Breast epithelium (tissue), 4 donors: Measurements from ENCODE around the gene HS3ST3A1. TPM values are rescaled to one million over a fixed set of nuclear protein-coding genes. Genes with fewer than 3 reads are reported as not detected.

Source experiments
- DNase-seq, 2 donors: peaks; one replicate each; pipeline ENCODE4 v3.0.0-alpha.2; 2019; ENCODE audit warnings: low spot score in 2 of 2
- H3K27ac ChIP-seq, 2 donors: fragments of 200-600 bp; sonication (generic) in 1 of 2; one replicate each; pipeline ENCODE4 v1.5.1; 2016 to 2019; ENCODE audit warnings: mild to moderate bottlenecking in 1 of 2
- H3K27me3 ChIP-seq, 2 donors: fragments of 200-600 bp; sonication (generic) in 1 of 2; one replicate each; pipeline versions ENCODE4 v1.5.1 to v1.6.0; 2017 to 2019; ENCODE audit warnings: control low read depth in 1 of 2, mild to moderate bottlenecking in 1 of 2
- H3K36me3 ChIP-seq: fragments of 200-600 bp; one replicate; pipeline ENCODE4 v1.5.1; 2019
- H3K4me1 ChIP-seq, 2 donors: fragments of 200-600 bp; sonication (generic); one replicate each; pipeline ENCODE4 v1.5.1; 2016 to 2019; ENCODE audit warnings: control low read depth in 1 of 2
- H3K4me3 ChIP-seq, 3 donors: fragments of 200-600 bp; sonication (generic); 1 replicate in 2 of 3; 2 replicates in 1 of 3; pipeline ENCODE4 v1.5.1; 2016 to 2019; ENCODE audit warnings: mild to moderate bottlenecking in 3 of 3, moderate library complexity in 2 of 3
- H3K9me3 ChIP-seq, 2 donors: fragments of 200-600 bp; sonication (generic) in 1 of 2; one replicate each; pipeline ENCODE4 v1.5.1; 2016 to 2019; ENCODE audit warnings: control low read depth in 1 of 2
- POLR2A ChIP-seq: fragments of 450-650 bp; IDR thresholded peaks from one replicate; pipeline ENCODE4 v1.6.1; 2016; ENCODE audit warnings: antibody characterized with exemption, mild to moderate bottlenecking, moderate library complexity
- POLR2AphosphoS5 ChIP-seq, 3 donors: sonication (generic); formaldehyde crosslinking; IDR thresholded peaks; one replicate each; pipeline ENCODE4 v1.6.1; 2017; ENCODE audit warnings: antibody characterized with exemption in 3 of 3
- intact Hi-C: fragments of 100-400 bp; cut with DNase I; formaldehyde crosslinking; loops from one replicate; pipeline ENCODE4 v1.15.1; 2023; ENCODE audit warnings: low total_unique reads
- total RNA-seq, 3 donors: library from RNA; depleted of rRNA; stranded (reverse); fragments of >200 nt; gene quantifications; one replicate each; pipeline ENCODE4 v1.1.0, GENCODE V29; 2016
- TF ChIP-seq, protein P1 (sequence below), 3 donors: fragments of 450-650 bp; IDR thresholded peaks; one replicate each; pipeline ENCODE4 v1.5.1; 2016 to 2017; ENCODE audit warnings: antibody characterized with exemption in 3 of 3, mild to moderate bottlenecking in 3 of 3, moderate library complexity in 3 of 3

HS3ST3A1 gene
- total RNA-seq, 3 donors from 2014 or later: 0.66 to 1.4 (median 1.0) TPM

GRCh38 chr17:13457783-13458182 lies 143.9 kb downstream of the HS3ST3A1 start:
- no peaks in the 10 kb centered on the region for H3K4me1 ChIP-seq
- DNase-seq: no peak
- no peaks in the 10 kb centered on the region for H3K9me3 ChIP-seq
- no peak overlapping the region for H3K4me3 ChIP-seq
- no peak overlapping the region for H3K27ac ChIP-seq
- H3K36me3 ChIP-seq: no peaks in the 10 kb centered on the region
- intact Hi-C loops: no loop called here
- TF ChIP-seq, protein P1, sequence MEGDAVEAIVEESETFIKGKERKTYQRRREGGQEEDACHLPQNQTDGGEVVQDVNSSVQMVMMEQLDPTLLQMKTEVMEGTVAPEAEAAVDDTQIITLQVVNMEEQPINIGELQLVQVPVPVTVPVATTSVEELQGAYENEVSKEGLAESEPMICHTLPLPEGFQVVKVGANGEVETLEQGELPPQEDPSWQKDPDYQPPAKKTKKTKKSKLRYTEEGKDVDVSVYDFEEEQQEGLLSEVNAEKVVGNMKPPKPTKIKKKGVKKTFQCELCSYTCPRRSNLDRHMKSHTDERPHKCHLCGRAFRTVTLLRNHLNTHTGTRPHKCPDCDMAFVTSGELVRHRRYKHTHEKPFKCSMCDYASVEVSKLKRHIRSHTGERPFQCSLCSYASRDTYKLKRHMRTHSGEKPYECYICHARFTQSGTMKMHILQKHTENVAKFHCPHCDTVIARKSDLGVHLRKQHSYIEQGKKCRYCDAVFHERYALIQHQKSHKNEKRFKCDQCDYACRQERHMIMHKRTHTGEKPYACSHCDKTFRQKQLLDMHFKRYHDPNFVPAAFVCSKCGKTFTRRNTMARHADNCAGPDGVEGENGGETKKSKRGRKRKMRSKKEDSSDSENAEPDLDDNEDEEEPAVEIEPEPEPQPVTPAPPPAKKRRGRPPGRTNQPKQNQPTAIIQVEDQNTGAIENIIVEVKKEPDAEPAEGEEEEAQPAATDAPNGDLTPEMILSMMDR (IDR thresholded peaks at IDR 0.05): no peak
- no peak for TF ChIP-seq POLR2A
- no peak for TF ChIP-seq POLR2AphosphoS5 (IDR thresholded peaks at IDR 0.05)
- H3K27me3 ChIP-seq: no peaks in the 10 kb centered on the region
